Measurements from ENCODE around the gene HDGFL1.

HDGFL1 gene

DNA sequence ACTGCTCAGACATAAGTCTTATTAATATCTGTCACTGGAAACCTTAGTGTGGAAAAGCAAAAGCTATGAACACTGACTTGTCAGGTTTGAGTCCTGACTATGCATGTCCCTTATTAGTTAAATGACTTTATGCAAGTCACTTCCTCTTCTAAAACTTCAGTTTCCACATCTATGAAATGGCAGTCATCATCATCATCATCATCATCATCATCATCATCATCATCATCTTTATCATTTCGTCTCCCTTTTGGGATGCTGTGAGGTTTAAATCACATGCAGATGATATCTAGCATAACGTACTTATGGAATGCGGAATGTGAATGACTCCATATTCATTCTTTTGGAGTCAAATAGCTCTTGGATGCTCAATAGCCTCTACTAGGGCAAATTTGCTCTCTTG, 24.5 kb downstream of the HDGFL1 start:
- DNase-seq = no peak

DNA sequence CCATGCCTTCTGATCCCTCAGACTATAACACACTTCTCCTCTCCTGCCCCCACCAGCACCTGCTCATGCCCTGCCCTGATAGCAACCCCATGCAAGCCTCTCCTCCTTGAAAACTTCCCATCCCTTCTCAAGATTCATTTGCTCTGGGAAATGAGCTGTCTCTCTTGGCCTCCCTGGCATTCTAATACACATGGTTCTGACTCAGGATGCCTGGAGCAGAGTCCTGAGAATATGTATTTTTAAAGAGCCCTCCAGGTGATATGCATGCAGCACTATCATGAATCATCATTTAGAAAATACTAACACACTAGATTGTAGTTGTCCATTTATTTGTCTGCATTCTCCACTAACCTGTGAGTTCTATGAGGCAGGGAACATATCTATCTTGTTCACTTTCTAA, 26.6 kb downstream of the HDGFL1 start:
- no peak for DNase-seq

DNA sequence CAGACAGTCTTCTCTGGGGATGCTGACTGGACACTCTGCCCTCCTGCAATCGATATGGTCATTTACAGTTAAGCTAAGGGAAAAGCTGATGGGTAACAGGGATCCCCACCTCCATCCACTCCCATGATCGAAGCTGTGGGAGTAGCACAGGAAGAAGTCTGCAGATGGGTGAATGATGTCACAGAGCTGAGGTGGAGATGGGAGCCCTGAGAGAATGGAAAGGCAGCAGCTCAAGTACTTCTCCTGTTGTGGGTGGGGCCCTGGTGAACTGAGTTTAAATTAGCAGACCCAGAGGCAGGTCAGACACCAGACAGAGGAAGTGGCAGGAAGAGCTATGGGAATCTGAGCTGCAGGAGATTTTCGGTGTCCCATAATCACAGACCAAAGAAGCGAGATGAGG, 29.0 kb downstream of the HDGFL1 start:
- DNase-seq = no peak

DNA sequence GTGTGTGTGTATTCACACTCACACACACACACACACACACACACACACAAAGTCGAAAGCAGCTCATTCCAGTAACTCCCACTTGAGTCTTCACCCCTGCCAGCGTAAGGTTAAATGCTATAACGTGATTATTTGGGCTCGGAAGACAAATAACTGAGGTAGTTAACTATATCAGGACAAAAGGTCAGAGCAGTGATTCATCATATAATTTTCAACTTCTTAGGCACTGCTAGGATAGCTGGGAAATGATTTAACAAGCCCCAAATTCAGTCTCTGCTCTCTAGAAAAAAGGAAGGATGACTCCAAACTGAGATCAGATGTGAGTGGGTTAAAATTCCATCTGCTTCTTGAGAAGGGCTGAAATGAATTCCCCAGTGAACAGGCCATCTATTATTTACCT, 30.7 kb downstream of the HDGFL1 start:
- DNase-seq = no peak

DNA sequence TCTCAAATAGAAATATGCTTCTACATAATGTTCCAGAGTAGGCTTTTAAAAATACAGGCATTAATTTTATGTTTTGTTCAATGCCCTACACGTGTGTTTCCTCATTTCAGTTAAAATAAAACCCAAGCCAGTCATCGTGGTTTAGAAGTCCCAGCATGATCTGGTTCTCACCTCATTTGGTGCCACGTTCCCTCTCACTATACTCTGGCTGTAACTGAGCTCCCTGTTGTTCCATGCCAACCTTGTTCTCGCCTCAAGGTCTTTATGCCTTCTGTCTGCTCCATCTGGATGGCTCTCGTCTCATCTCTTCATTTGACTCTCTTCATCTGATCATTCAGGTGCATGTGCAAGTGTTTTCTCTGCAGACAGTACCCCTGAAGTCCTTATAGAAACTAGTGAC, 32.6 kb downstream of the HDGFL1 start:
- DNase-seq = no peak

DNA sequence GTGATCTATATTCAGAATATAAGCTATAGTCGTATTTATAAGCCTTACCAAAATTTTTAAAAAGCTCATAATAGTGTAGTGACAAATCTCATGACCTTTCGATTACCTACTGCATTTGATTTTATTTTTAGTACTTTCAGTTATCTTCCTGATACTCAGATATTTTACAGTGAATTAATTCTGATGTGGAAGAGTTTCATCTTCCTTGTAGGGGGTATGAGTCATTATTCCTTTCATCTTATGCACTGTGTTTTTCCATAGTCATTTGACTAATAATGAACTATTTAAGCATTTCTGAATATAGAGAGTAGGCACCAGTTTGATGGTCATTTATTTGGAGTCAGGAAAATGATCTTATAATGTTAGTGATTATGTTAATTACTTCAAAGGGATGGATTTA, 36.4 kb downstream of the HDGFL1 start:
- no peak for DNase-seq

DNA sequence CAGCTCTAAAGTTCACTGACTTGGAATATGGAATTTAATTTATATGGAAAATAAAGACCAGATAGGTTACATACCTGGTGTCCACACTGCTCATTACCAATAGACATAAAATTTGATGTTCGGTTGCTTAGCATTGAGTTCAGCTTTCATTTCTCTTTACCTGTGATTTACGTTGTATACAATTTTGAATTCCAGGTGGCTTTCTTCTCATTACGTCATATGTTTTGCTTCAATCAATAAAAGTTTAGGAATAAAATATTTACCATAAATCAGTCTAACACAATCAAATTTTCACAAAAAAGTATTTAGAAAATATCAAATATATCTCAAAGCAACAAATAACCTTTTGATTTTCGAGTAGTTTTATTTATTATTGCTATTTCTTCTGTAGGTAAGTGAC, 40.8 kb downstream of the HDGFL1 start:
- no peak for DNase-seq

DNA sequence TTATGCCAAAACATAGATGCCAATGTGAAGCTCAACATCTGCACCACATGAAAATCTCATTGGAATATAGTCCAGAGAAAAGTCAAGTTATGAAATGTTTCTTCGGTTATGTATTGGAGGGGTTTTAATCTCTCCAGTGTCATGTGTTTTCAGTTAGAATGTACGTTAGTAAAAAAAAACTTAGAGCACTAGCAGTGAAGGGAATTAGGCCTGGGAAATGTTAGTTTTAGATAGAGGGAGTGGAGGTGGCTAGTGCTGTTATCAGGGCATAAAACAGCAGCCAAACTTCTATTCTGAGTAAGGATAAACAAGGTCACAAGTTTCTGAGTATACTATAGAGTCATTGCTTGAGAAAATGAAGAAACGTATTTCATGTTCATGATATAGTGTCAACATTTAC, 42.9 kb downstream of the HDGFL1 start:
- no peak for DNase-seq

DNA sequence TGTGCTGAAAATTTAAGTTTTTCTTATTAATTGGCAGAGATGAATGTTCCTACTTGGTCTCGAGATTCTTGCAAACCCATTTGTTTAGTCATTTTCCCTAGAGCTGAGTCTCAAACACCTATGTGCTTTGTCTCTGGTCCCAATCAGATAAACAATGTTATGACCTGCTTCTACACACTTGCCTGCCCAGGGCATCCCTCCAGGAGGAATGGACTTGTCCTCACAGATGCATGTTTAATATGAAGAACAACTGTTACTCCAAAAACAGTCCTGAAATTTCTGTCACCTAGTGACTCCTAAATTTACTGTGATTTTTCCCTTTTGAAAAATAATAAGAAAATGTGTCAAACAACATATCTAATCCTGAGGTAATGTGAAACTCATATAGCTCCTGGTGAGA, 43.7 kb downstream of the HDGFL1 start:
- no peak for DNase-seq

DNA sequence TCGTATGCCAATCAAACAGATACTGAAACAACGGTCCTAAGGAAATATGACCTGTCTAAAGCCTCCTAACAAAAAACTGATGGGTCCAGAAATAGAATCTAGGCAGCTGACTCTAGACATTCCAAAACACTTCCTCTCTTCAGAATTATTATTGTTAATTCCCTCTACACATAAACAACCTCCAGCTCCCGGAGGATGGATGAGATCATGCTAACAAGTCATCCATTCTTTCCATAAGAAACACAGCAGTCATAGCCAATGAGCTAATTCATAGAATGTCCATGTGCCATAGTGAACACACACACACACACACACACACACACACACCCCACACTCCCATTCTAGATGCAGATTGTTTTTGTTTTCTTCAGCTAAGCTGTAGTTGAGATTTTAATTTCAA, 44.3 kb downstream of the HDGFL1 start:
- DNase-seq = no peak

DNA sequence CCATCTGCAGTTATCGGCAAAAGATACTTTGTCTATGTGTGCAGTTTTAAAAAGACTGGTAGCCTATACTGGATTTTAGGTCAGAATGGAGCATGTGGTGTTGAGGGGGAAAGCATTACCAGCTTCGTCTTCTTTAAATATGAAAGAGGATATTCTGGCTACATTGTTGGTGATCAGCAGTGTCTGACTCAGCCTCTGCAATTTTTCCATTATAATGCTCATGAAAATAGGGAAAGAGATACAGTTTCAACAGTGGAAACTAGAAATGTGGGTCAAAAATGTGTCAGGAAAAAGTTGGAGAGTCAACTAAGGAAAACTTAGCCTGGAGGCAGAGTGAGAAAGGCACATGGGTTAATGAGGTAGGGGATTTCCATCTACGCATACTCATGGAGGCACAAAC, 45.2 kb downstream of the HDGFL1 start:
- DNase-seq = no peak

DNA sequence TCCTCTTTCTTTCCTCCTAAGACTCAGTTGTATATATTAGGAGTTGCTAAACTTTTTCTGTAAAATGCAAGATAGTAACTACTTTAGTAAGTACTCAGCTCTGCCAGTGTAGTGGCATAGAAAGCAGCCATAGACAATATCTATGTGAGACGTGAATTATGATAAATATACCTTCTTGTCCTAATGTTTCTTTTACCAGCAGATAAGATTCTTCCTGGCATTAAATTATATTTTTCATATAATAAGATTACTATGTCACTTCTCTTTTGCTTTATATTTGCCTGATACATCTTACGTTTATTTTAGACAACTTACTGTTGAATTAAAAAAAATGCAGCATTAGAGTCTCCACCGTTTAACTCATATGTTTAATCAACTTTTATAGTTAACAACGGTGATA, 51.7 kb downstream of the HDGFL1 start:
- no peak for DNase-seq
